ENCODE results near the gene ZNF776.

- TF ChIP-seq CTCF (conservative IDR thresholded peaks at IDR 0.05 in 1 of 2, IDR thresholded peaks at IDR 0.05 in 1 of 2; ENCODE audit: extremely low read depth in 1 of 2, insufficient read depth in 1 of 2, low read depth in 1 of 2, low read length in 2 of 2), result no peak
- no peak for TF ChIP-seq EZH2 (IDR thresholded peaks at IDR 0.05; ENCODE audit: borderline replicate concordance, low read length)
Measured at GRCh38 chr19:57786906-57787305, 40.3 kb downstream of the ZNF776 start.

All from mammary epithelial cell (primary cell).